H1 (cell line): ENCODE data around the gene CXXC5. TPM values are rescaled to one million over a fixed set of nuclear protein-coding genes. Genes with fewer than 3 reads are reported as not detected.

Experiments used
- CTCF ChIA-PET: fragments of 300-600 bp; sonication (Branson Sonifier 250); formaldehyde crosslinking; loops from one replicate; lab custom pipeline; 2021; ENCODE audit not compliant: partially characterized antibody; lab: Charles Lee
- POLR2A ChIA-PET: fragments of 300-600 bp; sonication (Branson Sonifier 250); formaldehyde crosslinking; loops from one replicate; lab custom pipeline; 2021; ENCODE audit warnings: inconsistent platforms; ENCODE audit not compliant: partially characterized antibody; lab: Charles Lee
- DNase-seq, 2 experiments: peaks; one replicate each; pipeline versions ENCODE4 v3.0.0 to v3.0.0-alpha.2; 2010 to 2022; ENCODE audit warnings: low spot score in 2 of 2, low read depth in 1 of 2, mixed read lengths in 1 of 2
- FAIRE-seq: peaks from 2 replicates; lab custom pipeline; 2011; peaks lifted over from hg19 to GRCh38; lab: Jason Lieb, UNC
- H2AFZ ChIP-seq: 2 replicates; pipeline ENCODE4 v1.8.1; 2012; ENCODE audit warnings: low read length, inconsistent platforms
- H2AK5ac ChIP-seq: 2 replicates; pipeline ENCODE4 v1.6.1; 2013; ENCODE audit warnings: low read depth, low read length
- H2BK120ac ChIP-seq: replicated peaks from 2 replicates; pipeline ENCODE3; 2013; ENCODE audit warnings: low read depth, low read length, inconsistent platforms
- H2BK12ac ChIP-seq: 2 replicates; pipeline ENCODE4 v1.6.1; 2013; ENCODE audit warnings: low read depth, low read length
- H2BK15ac ChIP-seq: 2 replicates; pipeline ENCODE4 v1.6.1; 2013; ENCODE audit warnings: low read length
- H2BK20ac ChIP-seq: 2 replicates; pipeline ENCODE4 v1.6.1; 2013; ENCODE audit warnings: low read length
- H2BK5ac ChIP-seq: 2 replicates; pipeline ENCODE4 v1.6.1; 2013; ENCODE audit warnings: low read depth, low read length
- H3K14ac ChIP-seq: 2 replicates; pipeline ENCODE4 v1.6.1; 2013; ENCODE audit warnings: inconsistent platforms; ENCODE audit not compliant: insufficient read length
- H3K18ac ChIP-seq: 2 replicates; pipeline ENCODE4 v1.6.1; 2013; ENCODE audit warnings: low read length; ENCODE audit errors: extremely low read depth
- H3K23ac ChIP-seq: 2 replicates; pipeline ENCODE4 v1.6.1; 2013; ENCODE audit warnings: inconsistent platforms; ENCODE audit not compliant: insufficient read length
- H3K23me2 ChIP-seq: 2 replicates; pipeline ENCODE4 v1.6.1; 2013; ENCODE audit warnings: low read depth, low read length
- H3K27ac ChIP-seq: 2 replicates; pipeline ENCODE4 v1.6.1; 2011; ENCODE audit warnings: low read depth, low read length, inconsistent platforms
- H3K27me3 ChIP-seq, 4 experiments: replicated peaks in 1 of 4; 1 replicate in 1 of 4; 2 replicates in 3 of 4; pipeline versions ENCODE4 v1.6.1 to v1.8.1; 2011 to 2013; ENCODE audit warnings: low read length in 3 of 4, mild to moderate bottlenecking in 3 of 4, inconsistent platforms in 2 of 4, mixed read lengths in 2 of 4, moderate library complexity in 1 of 4; ENCODE audit not compliant: control insufficient read depth in 3 of 4, insufficient read depth in 3 of 4; ENCODE audit errors: extremely low read depth in 1 of 4
- H3K36me3 ChIP-seq, 4 experiments: 2 replicates each; pipeline versions ENCODE4 v1.6.1 to v1.8.1; 2011 to 2013; ENCODE audit warnings: mild to moderate bottlenecking in 4 of 4, low read length in 3 of 4, moderate library complexity in 2 of 4, control low read depth in 1 of 4, inconsistent platforms in 1 of 4; ENCODE audit not compliant: insufficient read depth in 4 of 4, control insufficient read depth in 2 of 4
- H3K4ac ChIP-seq: replicated peaks from 2 replicates; pipeline ENCODE3; 2013; ENCODE audit warnings: low read length, low read depth, mixed read lengths, inconsistent platforms; ENCODE audit not compliant: insufficient read length
- H3K4me1 ChIP-seq, 4 experiments: replicated peaks in 1 of 4; 1 replicate in 1 of 4; 2 replicates in 3 of 4; pipeline versions ENCODE4 v1.6.1 to v1.8.1; 2011 to 2013; ENCODE audit warnings: low read length in 3 of 4, inconsistent platforms in 2 of 4, mixed read lengths in 1 of 4; ENCODE audit not compliant: insufficient read depth in 4 of 4, control insufficient read depth in 3 of 4
- H3K4me2 ChIP-seq, 2 experiments: 2 replicates each; pipeline versions ENCODE4 v1.6.1 to v1.8.1; 2011 to 2013; ENCODE audit warnings: low read depth in 2 of 2, low read length in 2 of 2, control low read depth in 1 of 2, inconsistent platforms in 1 of 2, mild to moderate bottlenecking in 1 of 2; ENCODE audit not compliant: insufficient read depth in 1 of 2
- H3K4me3 ChIP-seq, 4 experiments: fragments of 200-600, 300-600 bp in 1 of 4; sonication (generic), shearing (Covaris generic), sonication (Bioruptor Twin) in 1 of 4; 2 replicates each; pipeline versions ENCODE4 v1.5.1 to v1.8.1; 2011 to 2016; ENCODE audit warnings: low read length in 4 of 4, low read depth in 3 of 4, control low read depth in 2 of 4, inconsistent platforms in 2 of 4, mild to moderate bottlenecking in 2 of 4, mixed read lengths in 1 of 4, moderate library complexity in 1 of 4; ENCODE audit not compliant: insufficient read depth in 2 of 4; ENCODE audit errors: extremely low read depth in 1 of 4
- H3K56ac ChIP-seq: replicated peaks from 2 replicates; pipeline ENCODE3; 2013; ENCODE audit warnings: low read depth, mild to moderate bottlenecking, mixed read lengths, low read length, inconsistent platforms; ENCODE audit not compliant: insufficient read length
- H3K79me1 ChIP-seq: 2 replicates; pipeline ENCODE4 v1.6.1; 2013; ENCODE audit warnings: low read depth, low read length, control low read depth
- H3K79me2 ChIP-seq, 2 experiments: 2 replicates each; pipeline versions ENCODE4 v1.6.1 to v1.8.1; 2012 to 2013; ENCODE audit warnings: low read length in 2 of 2, mild to moderate bottlenecking in 2 of 2, inconsistent platforms in 1 of 2; ENCODE audit not compliant: insufficient read depth in 2 of 2, control insufficient read depth in 1 of 2
- H3K9ac ChIP-seq, 4 experiments: replicated peaks in 1 of 4; 1 replicate in 1 of 4; 2 replicates in 3 of 4; pipeline versions ENCODE4 v1.6.1 to v1.8.1; 2011 to 2013; ENCODE audit warnings: low read depth in 3 of 4, low read length in 3 of 4, control low read depth in 2 of 4, mild to moderate bottlenecking in 2 of 4, moderate library complexity in 2 of 4, inconsistent platforms in 1 of 4; ENCODE audit errors: extremely low read depth in 1 of 4
- H3K9me3 ChIP-seq, 2 experiments: 2 replicates each; pipeline versions ENCODE4 v1.6.1 to v1.8.1; 2012 to 2013; ENCODE audit warnings: mild to moderate bottlenecking in 2 of 2, moderate library complexity in 2 of 2, control low read depth in 1 of 2, inconsistent platforms in 1 of 2, low read depth in 1 of 2, low read length in 1 of 2, mixed read lengths in 1 of 2; ENCODE audit not compliant: insufficient read depth in 2 of 2
- H4K20me1 ChIP-seq, 2 experiments: replicated peaks in 1 of 2; 2 replicates each; pipeline versions ENCODE3 to v1.8.1; 2011 to 2013; ENCODE audit warnings: inconsistent platforms in 2 of 2, low read length in 2 of 2, mild to moderate bottlenecking in 1 of 2; ENCODE audit not compliant: insufficient read depth in 2 of 2, control insufficient read depth in 1 of 2
- H4K5ac ChIP-seq: 2 replicates; pipeline ENCODE4 v1.6.1; 2013; ENCODE audit warnings: low read length, low read depth, mixed read lengths, inconsistent platforms; ENCODE audit not compliant: insufficient read length
- H4K8ac ChIP-seq: 2 replicates; pipeline ENCODE4 v1.8.0; 2013; ENCODE audit warnings: mild to moderate bottlenecking, moderate library complexity, low read length, inconsistent platforms; ENCODE audit not compliant: insufficient read depth; ENCODE audit errors: extremely low read depth
- H4K91ac ChIP-seq: replicated peaks from 2 replicates; pipeline ENCODE3; 2013; ENCODE audit warnings: low read length, mixed read lengths, inconsistent platforms; ENCODE audit not compliant: insufficient read length
- CBX5 ChIP-seq: fragments of 300-800, 300-1000 bp; sonication (generic); IDR thresholded peaks from 2 replicates; pipeline ENCODE4 v1.7.1; 2016; ENCODE audit warnings: antibody characterized with exemption, low read length, low read depth
- EP300 ChIP-seq, 2 experiments: IDR thresholded peaks; 1 replicate in 1 of 2; 2 replicates in 1 of 2; pipeline ENCODE4 v1.6.1; 2011 to 2012; ENCODE audit warnings: low read depth in 2 of 2, low read length in 2 of 2, mild to moderate bottlenecking in 2 of 2, borderline replicate concordance in 1 of 2, inconsistent platforms in 1 of 2, moderate library complexity in 1 of 2
- HDAC2 ChIP-seq, 2 experiments: fragments of 300-600 bp in 1 of 2; sonication (generic) in 1 of 2; IDR thresholded peaks; 2 replicates each; pipeline ENCODE4 v1.6.1; 2011 to 2012; ENCODE audit warnings: low read depth in 2 of 2, low read length in 2 of 2, mild to moderate bottlenecking in 2 of 2, moderate library complexity in 2 of 2, borderline replicate concordance in 1 of 2, inconsistent platforms in 1 of 2
- JUND ChIP-seq: IDR thresholded peaks from 2 replicates; pipeline ENCODE4 v1.6.1; 2011; ENCODE audit warnings: mild to moderate bottlenecking, improper control_type of control experiment, low read length
- NANOG ChIP-seq: IDR thresholded peaks from 2 replicates; pipeline ENCODE4 v1.6.1; 2011; ENCODE audit warnings: low read length, low read depth, mild to moderate bottlenecking, inconsistent platforms; ENCODE audit not compliant: insufficient read depth, poor library complexity, severe bottlenecking
- RNF2 ChIP-seq: fragments of 200-900, 300-1000 bp; sonication (generic); IDR thresholded peaks from 2 replicates; pipeline ENCODE4 v1.7.1; 2016; ENCODE audit warnings: borderline replicate concordance, low read depth, mild to moderate bottlenecking, antibody characterized with exemption, low read length; ENCODE audit not compliant: poor library complexity, severe bottlenecking; ENCODE audit errors: missing control alignments
- SUZ12 ChIP-seq: fragments of 200-600 bp; sonication (generic); IDR thresholded peaks from 2 replicates; pipeline ENCODE4 v1.6.1; 2012; ENCODE audit warnings: mild to moderate bottlenecking, inconsistent platforms, low read length, moderate library complexity, mixed read lengths
- YY1 ChIP-seq: IDR thresholded peaks from 2 replicates; pipeline ENCODE4 v1.6.1; 2011; ENCODE audit warnings: low read depth, mild to moderate bottlenecking, low read length
- WGBS, 2 experiments: shearing (Covaris generic) in 1 of 2; methylation state at CpG; one replicate each; pipeline versions ENCODE4 v1.1.6 to v1.1.7; 2013 to 2015; ENCODE audit warnings: low lambda C conversion rate in 2 of 2, mixed read lengths in 2 of 2, inconsistent platforms in 1 of 2, low coverage in 1 of 2, missing lambda C conversion rate in 1 of 2; ENCODE audit not compliant: insufficient replicate concordance in 2 of 2, insufficient coverage in 1 of 2, insufficient read length in 1 of 2; ENCODE audit errors: extremely low coverage in 1 of 2, missing lambda C conversion rate in 1 of 2; 5-methylcytosine and 5-hydroxymethylcytosine counted together
- polyA plus RNA-seq, 7 experiments: library from polyadenylated mRNA; depleted of rRNA in 3 of 7; stranded (reverse) in 5 of 7; unstranded in 2 of 7; fragments of >200 nt in 5 of 7; fragments of 200-250 nt in 2 of 7; gene quantifications; 1 replicate in 5 of 7; 2 replicates in 1 of 7; 4 replicates in 1 of 7; pipeline versions ENCODE4 v1.2.1 to v1.2.3, GENCODE V29; 2011 to 2013; ENCODE audit warnings: missing spikeins in 2 of 7, mixed read lengths in 2 of 7
- total RNA-seq: library from RNA; stranded (reverse); fragmentation: NEBNext Ultra II Directional; extraction: Animal tissue kit (Norgen Biotek cat#: 25700); gene quantifications from 2 replicates; pipeline ENCODE4 v1.2.1, GENCODE V29; 2021
- TF ChIP-seq, protein P1 (sequence below): IDR thresholded peaks from 2 replicates; pipeline ENCODE4 v1.6.1; 2012; ENCODE audit warnings: inconsistent platforms

The CXXC5 gene
- total and polyA plus RNA-seq, 2 of the 8 experiments (the other 6 are each of a cell fraction or from before 2014, with no cell fraction given) = 61.4 to 74.0 TPM

DNA sequence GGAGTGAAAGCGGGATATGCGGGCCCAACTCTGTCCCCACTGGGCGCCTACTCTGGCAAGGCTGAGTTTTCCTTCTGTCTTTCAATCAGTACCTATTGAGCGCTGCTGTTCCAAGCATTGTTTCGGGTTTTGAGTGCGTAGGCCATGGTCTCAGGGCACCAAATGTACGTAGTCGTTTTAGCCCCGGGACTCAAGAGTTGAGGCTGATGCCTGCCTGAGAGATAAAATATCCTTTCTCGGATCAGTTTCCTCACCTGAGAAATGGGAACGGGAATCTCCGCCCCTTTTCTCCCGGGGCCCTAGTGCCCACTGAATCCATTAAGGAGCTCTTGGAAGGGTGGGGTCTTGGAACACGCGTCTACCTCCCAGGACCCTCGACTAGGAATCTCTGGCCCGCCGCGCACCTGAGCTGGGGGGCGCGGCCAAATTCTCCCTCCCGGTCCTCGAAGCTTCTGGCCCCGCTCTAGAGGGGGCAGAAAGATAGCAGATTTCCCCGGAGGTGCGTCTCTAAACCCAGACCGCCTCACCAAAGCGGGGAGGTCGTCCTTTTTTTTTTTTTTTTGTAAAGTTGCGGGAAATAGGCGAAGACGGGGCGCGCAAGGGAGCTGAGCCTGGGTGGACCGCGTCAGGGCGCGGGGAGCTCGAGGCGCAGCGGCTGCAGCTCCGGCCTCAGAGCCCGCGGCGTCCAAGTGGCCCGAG, 494 bp upstream of the CXXC5 start:
- Histone ChIP-seq H3K36me3 (no peaks in the 10 kb centered on the region), H4K5ac (no peak overlapping the region), H3K27ac (no peak overlapping the region), H2AK5ac (no peak overlapping the region), H3K23ac (no peak overlapping the region), H3K4me2 (peak overlapping the region; percentile 91 to 97), H3K4ac (no peak overlapping the region), H3K27me3 (peaks cover 3 to 30% (median 22%) of the 10 kb centered on the region in 4 experiments), H3K14ac (no peak overlapping the region), H2BK5ac (no peak overlapping the region; the same call in 1 of the 2 replicates), H4K91ac (no peak overlapping the region), H2BK12ac (peak overlapping the region; percentile 75; the same call in 1 of the 2 replicates), H2BK15ac (peak overlapping the region; percentile 31; the same call in 1 of the 2 replicates), H3K79me2 (peaks cover 11 to 35% of the 10 kb centered on the region in 2 experiments), H3K4me1 (peaks cover 14 to 39% (median 34%) of the 10 kb centered on the region in 4 experiments), H3K18ac (peak overlapping the region; percentile 83), H2AFZ (no peak overlapping the region), H2BK20ac (peak overlapping the region; percentile 95; the same call in 1 of the 2 replicates), H3K56ac (peak overlapping the region; percentile 7), H2BK120ac (no peak overlapping the region), H4K20me1 (peaks cover 2 to 15% of the 10 kb centered on the region in 2 experiments), H3K9me3 (no peaks in the 10 kb centered on the region), H3K79me1 (peaks cover 14% of the 10 kb centered on the region), H4K8ac (peak overlapping the region; percentile 36), H3K23me2 (peaks cover 24% of the 10 kb centered on the region), H3K9ac (peak overlapping the region in 1 of 4 experiments; percentile 65; a peak in 1 of 7 replicates), H3K4me3 (peak overlapping the region; percentile 42 to 91 (median 76))
- CTCF ChIA-PET = interaction anchor here (0.7 to 14.5 kb wide), 13 partner anchors 12 to 245 kb away, joined by 3 to 224 read pairs (median 4); no protein-coding TSS in a partner anchor
- POLR2A ChIA-PET = interaction anchor here (1.0 to 14.7 kb wide), 18 partner anchors 11 to 120 kb away, joined by 3 to 212 read pairs (median 4); no protein-coding TSS in a partner anchor
- no peak for DNase-seq
- 2% methylated on average over 24 of the region's 46 CpGs; no CpG with 5 or more reads in 1 of the 2 experiments for WGBS, 2 experiments
- no peak for FAIRE-seq
- TF ChIP-seq, protein P1, sequence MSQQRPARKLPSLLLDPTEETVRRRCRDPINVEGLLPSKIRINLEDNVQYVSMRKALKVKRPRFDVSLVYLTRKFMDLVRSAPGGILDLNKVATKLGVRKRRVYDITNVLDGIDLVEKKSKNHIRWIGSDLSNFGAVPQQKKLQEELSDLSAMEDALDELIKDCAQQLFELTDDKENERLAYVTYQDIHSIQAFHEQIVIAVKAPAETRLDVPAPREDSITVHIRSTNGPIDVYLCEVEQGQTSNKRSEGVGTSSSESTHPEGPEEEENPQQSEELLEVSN = no peak
- TF ChIP-seq RNF2 (no peak), JUND (no peak), HDAC2 (IDR thresholded peaks at IDR 0.05; ENCODE audit: borderline replicate concordance in 1 of 2, low read depth in 2 of 2, low read length in 2 of 2) (peak in 1 of 2 experiments; percentile 79; a peak in 2 of 4 replicates), EP300 (IDR thresholded peaks at IDR 0.05; ENCODE audit: borderline replicate concordance in 1 of 2, low read depth in 2 of 2, low read length in 2 of 2) (no peak), SUZ12 (no peak; the same call in 1 of the 2 replicates), CBX5 (no peak), NANOG (no peak), YY1 (no peak)
